ENCODE data around the gene DNAH6.

DNAH6 gene

DNA sequence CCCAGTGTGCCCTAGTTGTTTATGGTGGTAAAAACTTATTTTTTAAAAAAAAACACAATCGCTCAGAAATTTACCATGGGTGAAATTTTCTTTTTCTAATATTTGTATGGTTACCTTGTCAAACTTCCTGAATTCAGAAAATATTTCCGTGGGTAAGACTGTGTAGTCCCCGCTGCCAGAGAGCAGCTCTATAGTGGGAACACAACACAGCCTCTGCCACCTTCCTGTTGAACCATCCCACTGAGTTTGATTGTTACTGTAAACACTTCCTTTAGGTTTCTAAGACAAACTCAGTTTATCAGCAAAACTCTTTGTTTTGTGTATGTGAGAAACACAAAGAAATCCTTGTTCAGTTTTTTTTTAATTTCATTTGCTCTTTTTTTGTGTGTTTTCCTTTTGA, 17.9 kb downstream of the DNAH6 start:
- no peak overlapping the region; the same call in 1 of the 2 replicates for H2AFZ ChIP-seq (ENCODE audit: low read depth, low read length)
- H3K27ac ChIP-seq (ENCODE audit: low read length), result no peak overlapping the region
- no peaks in the 10 kb centered on the region for H3K36me3 ChIP-seq (replicated peaks; ENCODE audit: low read depth, low read length)
- TF ChIP-seq, protein P1, sequence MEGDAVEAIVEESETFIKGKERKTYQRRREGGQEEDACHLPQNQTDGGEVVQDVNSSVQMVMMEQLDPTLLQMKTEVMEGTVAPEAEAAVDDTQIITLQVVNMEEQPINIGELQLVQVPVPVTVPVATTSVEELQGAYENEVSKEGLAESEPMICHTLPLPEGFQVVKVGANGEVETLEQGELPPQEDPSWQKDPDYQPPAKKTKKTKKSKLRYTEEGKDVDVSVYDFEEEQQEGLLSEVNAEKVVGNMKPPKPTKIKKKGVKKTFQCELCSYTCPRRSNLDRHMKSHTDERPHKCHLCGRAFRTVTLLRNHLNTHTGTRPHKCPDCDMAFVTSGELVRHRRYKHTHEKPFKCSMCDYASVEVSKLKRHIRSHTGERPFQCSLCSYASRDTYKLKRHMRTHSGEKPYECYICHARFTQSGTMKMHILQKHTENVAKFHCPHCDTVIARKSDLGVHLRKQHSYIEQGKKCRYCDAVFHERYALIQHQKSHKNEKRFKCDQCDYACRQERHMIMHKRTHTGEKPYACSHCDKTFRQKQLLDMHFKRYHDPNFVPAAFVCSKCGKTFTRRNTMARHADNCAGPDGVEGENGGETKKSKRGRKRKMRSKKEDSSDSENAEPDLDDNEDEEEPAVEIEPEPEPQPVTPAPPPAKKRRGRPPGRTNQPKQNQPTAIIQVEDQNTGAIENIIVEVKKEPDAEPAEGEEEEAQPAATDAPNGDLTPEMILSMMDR (IDR thresholded peaks at IDR 0.05; ENCODE audit: low read depth, low read length), result no peak
- TF ChIP-seq EZH2phosphoT487 (IDR thresholded peaks at IDR 0.05; ENCODE audit: low read depth), result no peak
- H4K20me1 ChIP-seq (ENCODE audit: insufficient read depth, low read length), result no peaks in the 10 kb centered on the region
- no peaks in the 10 kb centered on the region for H3K79me2 ChIP-seq (ENCODE audit: low read length)
- no peak overlapping the region for H3K9ac ChIP-seq (ENCODE audit: low read length)
- no peak overlapping the region for H3K4me2 ChIP-seq (ENCODE audit: low read length)
- H3K27me3 ChIP-seq (ENCODE audit: low read depth, low read length), result no peaks in the 10 kb centered on the region
- no peak overlapping the region for H3K4me3 ChIP-seq (ENCODE audit: low read length)
- H3K9me3 ChIP-seq (ENCODE audit: insufficient read depth, low read length), result no peaks in the 10 kb centered on the region
- no peaks in the 10 kb centered on the region for H3K4me1 ChIP-seq (ENCODE audit: low read length)

DNA sequence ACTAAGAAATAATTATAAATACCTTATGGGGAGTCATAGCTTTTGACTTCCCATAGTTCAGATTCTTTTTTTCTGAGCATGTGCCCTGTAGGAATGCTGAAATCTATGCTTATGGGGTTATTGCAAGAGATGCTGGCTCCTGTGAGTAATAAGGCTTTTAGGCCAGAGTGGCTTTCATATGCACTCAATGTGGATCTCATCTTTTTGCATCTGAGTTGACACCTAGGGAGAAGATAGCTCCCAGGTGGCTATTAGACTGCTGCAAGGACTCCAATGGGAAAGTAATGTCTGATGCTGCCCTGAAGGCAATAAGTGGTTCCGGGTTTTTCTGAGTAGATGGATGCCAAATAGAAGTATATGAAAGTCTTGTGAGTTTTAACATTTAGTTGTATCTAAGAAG, 21.0 kb downstream of the DNAH6 start:
- Histone ChIP-seq H2AFZ (ENCODE audit: low read depth, low read length) (no peak overlapping the region), H3K4me1 (ENCODE audit: low read length) (peaks cover 9% of the 10 kb centered on the region), H4K20me1 (ENCODE audit: insufficient read depth, low read length) (no peaks in the 10 kb centered on the region), H3K36me3 (replicated peaks; ENCODE audit: low read depth, low read length) (no peaks in the 10 kb centered on the region), H3K4me3 (ENCODE audit: low read length) (no peak overlapping the region), H3K27ac (ENCODE audit: low read length) (no peak overlapping the region), H3K27me3 (ENCODE audit: low read depth, low read length) (no peaks in the 10 kb centered on the region), H3K79me2 (ENCODE audit: low read length) (no peaks in the 10 kb centered on the region), H3K9me3 (ENCODE audit: insufficient read depth, low read length) (no peaks in the 10 kb centered on the region), H3K4me2 (ENCODE audit: low read length) (no peak overlapping the region), H3K9ac (ENCODE audit: low read length) (no peak overlapping the region)
- TF ChIP-seq, protein P1 (IDR thresholded peaks at IDR 0.05; ENCODE audit: low read depth, low read length), result no peak
- TF ChIP-seq EZH2phosphoT487 (IDR thresholded peaks at IDR 0.05; ENCODE audit: low read depth), result no peak

GRCh38 chr2:84539729-84540128, 23.4 kb downstream of the DNAH6 start:
- Histone ChIP-seq H4K20me1 (ENCODE audit: insufficient read depth, low read length) (no peaks in the 10 kb centered on the region), H3K4me2 (ENCODE audit: low read length) (no peak overlapping the region), H3K27me3 (ENCODE audit: low read depth, low read length) (no peaks in the 10 kb centered on the region), H2AFZ (ENCODE audit: low read depth, low read length) (no peak overlapping the region), H3K79me2 (ENCODE audit: low read length) (no peaks in the 10 kb centered on the region), H3K9ac (ENCODE audit: low read length) (no peak overlapping the region), H3K4me1 (ENCODE audit: low read length) (peaks cover 9% of the 10 kb centered on the region), H3K9me3 (ENCODE audit: insufficient read depth, low read length) (no peaks in the 10 kb centered on the region), H3K27ac (ENCODE audit: low read length) (no peak overlapping the region), H3K36me3 (replicated peaks; ENCODE audit: low read depth, low read length) (no peaks in the 10 kb centered on the region), H3K4me3 (ENCODE audit: low read length) (no peak overlapping the region)
- TF ChIP-seq EZH2phosphoT487 (IDR thresholded peaks at IDR 0.05; ENCODE audit: low read depth), result no peak
- TF ChIP-seq, protein P1 (IDR thresholded peaks at IDR 0.05; ENCODE audit: low read depth, low read length), result no peak

- H2AFZ ChIP-seq (ENCODE audit: low read depth, low read length), result no peak overlapping the region
- no peaks in the 10 kb centered on the region for H3K27me3 ChIP-seq (ENCODE audit: low read depth, low read length)
- no peak overlapping the region for H3K27ac ChIP-seq (ENCODE audit: low read length)
- H3K4me1 ChIP-seq (ENCODE audit: low read length), result peaks cover 5% of the 10 kb centered on the region
- no peak overlapping the region for H3K9ac ChIP-seq (ENCODE audit: low read length)
- no peaks in the 10 kb centered on the region for H3K79me2 ChIP-seq (ENCODE audit: low read length)
- H3K4me3 ChIP-seq (ENCODE audit: low read length), result no peak overlapping the region
- no peaks in the 10 kb centered on the region for H3K9me3 ChIP-seq (ENCODE audit: insufficient read depth, low read length)
- no peak overlapping the region for H3K4me2 ChIP-seq (ENCODE audit: low read length)
- H3K36me3 ChIP-seq (replicated peaks; ENCODE audit: low read depth, low read length), result no peaks in the 10 kb centered on the region
- TF ChIP-seq EZH2phosphoT487 (IDR thresholded peaks at IDR 0.05; ENCODE audit: low read depth), result no peak
- TF ChIP-seq, protein P1 (IDR thresholded peaks at IDR 0.05; ENCODE audit: low read depth, low read length), result no peak
- H4K20me1 ChIP-seq (ENCODE audit: insufficient read depth, low read length), result no peaks in the 10 kb centered on the region
These were observed 28.7 kb downstream of the DNAH6 start for GRCh38 chr2:84545005-84545404.

All from OCI-LY3 (cell line).